8988T (cell line): ENCODE data around the gene ATP5F1D.

Experiments used
- DNase-seq: peaks from one replicate; pipeline ENCODE4 v3.0.0; 2011

ATP5F1D gene

GRCh38 chr19:1248139-1248785, 6.7 kb downstream of the ATP5F1D start, which contains the start of gene MIDN:
TSS of gene MIDN (plus strand) at chr19:1248583. CDS start at chr19:1250297, 1,714 bp downstream.
- DNase-seq, result peak; percentile 90

GRCh38 chr19:1248786-1249297, 7.3 kb downstream of the ATP5F1D start:
- peak; percentile 93 for DNase-seq

GRCh38 chr19:1249298-1249989, 7.9 kb downstream of the ATP5F1D start:
- peak; percentile 95 for DNase-seq

GRCh38 chr19:1249990-1250436, 8.5 kb downstream of the ATP5F1D start:
- DNase-seq, result no peak

GRCh38 chr19:1250437-1251260, 9.1 kb downstream of the ATP5F1D start:
- no peak for DNase-seq

- no peak for DNase-seq
Measured at GRCh38 chr19:1251330-1252220, 10.0 kb downstream of the ATP5F1D start.

- DNase-seq, result peak; percentile 78
Measured at GRCh38 chr19:1252221-1252820, 10.8 kb downstream of the ATP5F1D start.

GRCh38 chr19:1252821-1253513, 11.4 kb downstream of the ATP5F1D start:
- DNase-seq, result peak; percentile 93

- no peak for DNase-seq
Measured at GRCh38 chr19:1253514-1254080, 12.0 kb downstream of the ATP5F1D start.

GRCh38 chr19:1254081-1254527, 12.6 kb downstream of the ATP5F1D start:
- DNase-seq, result no peak

- no peak for DNase-seq
Measured at GRCh38 chr19:1254530-1255185, 13.1 kb downstream of the ATP5F1D start.

- no peak for DNase-seq
Measured at GRCh38 chr19:1255186-1256161, 13.9 kb downstream of the ATP5F1D start.

- no peak for DNase-seq
Measured at GRCh38 chr19:1256646-1257474, 15.3 kb downstream of the ATP5F1D start.

- DNase-seq, result no peak
Measured at GRCh38 chr19:1257475-1258162, 16.1 kb downstream of the ATP5F1D start.

GRCh38 chr19:1258163-1258492, 16.6 kb downstream of the ATP5F1D start:
- DNase-seq, result no peak

GRCh38 chr19:1258707-1259205, 17.2 kb downstream of the ATP5F1D start:
- no peak for DNase-seq

GRCh38 chr19:1259206-1259875, 17.8 kb downstream of the ATP5F1D start:
- DNase-seq, result peak; percentile 77
